SK-N-SH (cell line): ENCODE data around the gene SMPD1. TPM values are rescaled to one million over a fixed set of nuclear protein-coding genes. Genes with fewer than 3 reads are reported as not detected.

Source experiments
- CTCF ChIA-PET: fragments of 300-600, 350-600 bp; formaldehyde crosslinking; extraction: SDS; loops from one replicate; lab custom pipeline; 2021; lab: Yijun Ruan, JAX
- POLR2A ChIA-PET: fragments of 350-600 bp; sonication (Branson Sonifier 250); formaldehyde crosslinking; extraction: SDS; loops from one replicate; lab custom pipeline; 2020; ENCODE audit warnings: antibody characterized with exemption, inconsistent platforms; lab: Yijun Ruan, JAX
- DNase-seq: peaks from one replicate; pipeline ENCODE4 v3.0.0; 2012
- H2AFZ ChIP-seq: fragments of 200-600 bp; sonication (generic); 2 replicates; pipeline ENCODE4 v1.8.1; 2016; ENCODE audit warnings: antibody characterized with exemption, mild to moderate bottlenecking, low read depth
- H3F3A ChIP-seq: fragments of 200-600 bp; sonication (generic); replicated peaks from 2 replicates; pipeline ENCODE3; 2016; ENCODE audit warnings: antibody characterized with exemption, mild to moderate bottlenecking; ENCODE audit not compliant: insufficient read depth
- H3K27ac ChIP-seq, 2 experiments: fragments of 200-500 bp in 1 of 2; fragments of 200-600 bp in 1 of 2; sonication (Bioruptor generic) in 1 of 2; sonication (generic), shearing (Covaris generic) in 1 of 2; 2 replicates each; pipeline versions ENCODE4 v1.5.1 to v1.6.1; 2014 to 2016; ENCODE audit warnings: low read depth in 2 of 2, inconsistent platforms in 1 of 2, low read length in 1 of 2, mild to moderate bottlenecking in 1 of 2, mixed read lengths in 1 of 2
- H3K27me3 ChIP-seq: fragments of 200-600 bp; sonication (generic), shearing (Covaris generic); 2 replicates; pipeline ENCODE4 v1.6.1; 2016; ENCODE audit warnings: mixed run types; ENCODE audit not compliant: insufficient read depth
- H3K36me3 ChIP-seq, 2 experiments: fragments of 200-500 bp in 1 of 2; fragments of 200-600 bp in 1 of 2; sonication (Bioruptor generic) in 1 of 2; sonication (generic) in 1 of 2; replicated peaks in 1 of 2; 2 replicates each; pipeline versions ENCODE3 to v1.5.1; 2014 to 2016; ENCODE audit warnings: low read length in 1 of 2, mild to moderate bottlenecking in 1 of 2; ENCODE audit not compliant: insufficient read depth in 2 of 2, control insufficient read depth in 1 of 2
- H3K4me1 ChIP-seq, 2 experiments: fragments of 200-500 bp in 1 of 2; fragments of 200-600 bp in 1 of 2; sonication (Bioruptor generic) in 1 of 2; sonication (generic), shearing (Covaris generic) in 1 of 2; 2 replicates each; pipeline versions ENCODE4 v1.5.1 to v1.6.1; 2014 to 2016; ENCODE audit warnings: low read depth in 1 of 2, low read length in 1 of 2, mixed run types in 1 of 2; ENCODE audit not compliant: insufficient read depth in 2 of 2, control insufficient read depth in 1 of 2
- H3K4me2 ChIP-seq: fragments of 200-600 bp; sonication (generic), shearing (Covaris generic); 2 replicates; pipeline ENCODE4 v1.6.1; 2017; ENCODE audit warnings: mixed run types
- H3K4me3 ChIP-seq, 2 experiments: fragments of 200-500 bp in 1 of 2; fragments of 200-600 bp in 1 of 2; sonication (Bioruptor generic) in 1 of 2; sonication (generic), shearing (Covaris generic) in 1 of 2; 2 replicates each; pipeline versions ENCODE4 v1.5.1 to v1.8.1; 2014 to 2016; ENCODE audit warnings: low read depth in 2 of 2, inconsistent platforms in 1 of 2, low read length in 1 of 2, mild to moderate bottlenecking in 1 of 2, mixed read lengths in 1 of 2, moderate library complexity in 1 of 2
- H3K79me2 ChIP-seq: fragments of 200-600 bp; sonication (generic); 2 replicates; pipeline ENCODE4 v1.8.1; 2017; ENCODE audit warnings: mild to moderate bottlenecking; ENCODE audit not compliant: insufficient read depth
- H3K9ac ChIP-seq: fragments of 200-600 bp; sonication (generic); 2 replicates; pipeline ENCODE4 v1.6.1; 2017; ENCODE audit warnings: mixed run types
- H3K9me2 ChIP-seq: fragments of 200-600 bp; sonication (generic); 2 replicates; pipeline ENCODE4 v1.6.1; 2017; ENCODE audit warnings: mixed run types
- H3K9me3 ChIP-seq: fragments of 200-600 bp; sonication (generic); 2 replicates; pipeline ENCODE4 v1.6.1; 2017; ENCODE audit warnings: mixed run types, mild to moderate bottlenecking, moderate library complexity
- H4K20me1 ChIP-seq: fragments of 200-600 bp; sonication (generic); 2 replicates; pipeline ENCODE4 v1.6.1; 2017; ENCODE audit warnings: mild to moderate bottlenecking, mixed run types; ENCODE audit not compliant: insufficient read depth
- ELF1 ChIP-seq: IDR thresholded peaks from 2 replicates; pipeline ENCODE4 v1.4.0; 2012
- FOXJ3 ChIP-seq: sonication (generic); formaldehyde crosslinking; IDR thresholded peaks from 2 replicates; pipeline ENCODE4 v1.5.1; 2020; ENCODE audit warnings: mild to moderate bottlenecking, missing genetic modification reagents
- FOXM1 ChIP-seq: IDR thresholded peaks from 2 replicates; pipeline ENCODE4 v1.4.0; 2012; ENCODE audit warnings: low read depth, mild to moderate bottlenecking
- GABPA ChIP-seq: IDR thresholded peaks from 2 replicates; pipeline ENCODE4 v1.4.0; 2012; ENCODE audit warnings: low read depth, mild to moderate bottlenecking
- GATA2 ChIP-seq: sonication (generic); formaldehyde crosslinking; IDR thresholded peaks from 2 replicates; pipeline ENCODE4 v1.5.0; 2020; ENCODE audit warnings: mild to moderate bottlenecking, missing genetic modification reagents
- JUND ChIP-seq: IDR thresholded peaks from 2 replicates; pipeline ENCODE4 v1.4.0; 2012
- MEF2A ChIP-seq: IDR thresholded peaks from 2 replicates; pipeline ENCODE4 v1.4.0; 2012; ENCODE audit warnings: low read depth, borderline replicate concordance
- MXI1 ChIP-seq: IDR thresholded peaks from 2 replicates; pipeline ENCODE4 v1.6.1; 2012; ENCODE audit warnings: mild to moderate bottlenecking, low read depth, low read length, improper control_type of control experiment
- NFIC ChIP-seq: IDR thresholded peaks from 2 replicates; pipeline ENCODE4 v1.4.0; 2012; ENCODE audit warnings: borderline replicate concordance
- NRF1 ChIP-seq: IDR thresholded peaks from 2 replicates; pipeline ENCODE4 v1.6.1; 2012; ENCODE audit warnings: low read depth, mild to moderate bottlenecking, low read length
- RAD21 ChIP-seq: IDR thresholded peaks from 2 replicates; pipeline ENCODE4 v1.6.1; 2012; ENCODE audit warnings: mild to moderate bottlenecking, low read length
- RFX5 ChIP-seq: IDR thresholded peaks from 2 replicates; pipeline ENCODE4 v1.6.1; 2012; ENCODE audit warnings: mild to moderate bottlenecking, improper control_type of control experiment, low read length
- RXRA ChIP-seq: IDR thresholded peaks from 2 replicates; pipeline ENCODE4 v1.4.0; 2012; ENCODE audit warnings: low read depth, mild to moderate bottlenecking, borderline replicate concordance
- SIN3A ChIP-seq: IDR thresholded peaks from 2 replicates; pipeline ENCODE4 v1.6.1; 2012; ENCODE audit warnings: low read depth, mild to moderate bottlenecking, low read length, moderate library complexity, borderline replicate concordance
- SMC3 ChIP-seq: IDR thresholded peaks from 2 replicates; pipeline ENCODE4 v1.6.1; 2012; ENCODE audit warnings: low read depth, low read length, improper control_type of control experiment
- YY1 ChIP-seq: IDR thresholded peaks from 2 replicates; pipeline ENCODE4 v1.4.0; 2012; ENCODE audit warnings: low read depth, mild to moderate bottlenecking
- WGBS: methylation state at CpG from one replicate; pipeline ENCODE4 v1.1.6; 2017; ENCODE audit warnings: low lambda C conversion rate; 5-methylcytosine and 5-hydroxymethylcytosine counted together
- polyA plus RNA-seq, 3 experiments: library from polyadenylated mRNA; depleted of rRNA; stranded (reverse); fragments of >200 nt; gene quantifications; 2 replicates each; pipeline ENCODE4 v1.2.3, GENCODE V29; 2012
- TF ChIP-seq, protein P1 (sequence below): IDR thresholded peaks from 2 replicates; pipeline ENCODE4 v1.4.0; 2012; ENCODE audit warnings: low read depth, borderline replicate concordance
- TF ChIP-seq, protein P2 (sequence below): fragments of 150-350 bp; IDR thresholded peaks from 2 replicates; pipeline ENCODE4 v1.6.1; 2016; ENCODE audit warnings: mild to moderate bottlenecking, low read depth, low read length

Gene SMPD1
- polyA plus RNA-seq, 1 of the 3 experiments (the other 2 are of a cell fraction), result 69.2 TPM

DNA sequence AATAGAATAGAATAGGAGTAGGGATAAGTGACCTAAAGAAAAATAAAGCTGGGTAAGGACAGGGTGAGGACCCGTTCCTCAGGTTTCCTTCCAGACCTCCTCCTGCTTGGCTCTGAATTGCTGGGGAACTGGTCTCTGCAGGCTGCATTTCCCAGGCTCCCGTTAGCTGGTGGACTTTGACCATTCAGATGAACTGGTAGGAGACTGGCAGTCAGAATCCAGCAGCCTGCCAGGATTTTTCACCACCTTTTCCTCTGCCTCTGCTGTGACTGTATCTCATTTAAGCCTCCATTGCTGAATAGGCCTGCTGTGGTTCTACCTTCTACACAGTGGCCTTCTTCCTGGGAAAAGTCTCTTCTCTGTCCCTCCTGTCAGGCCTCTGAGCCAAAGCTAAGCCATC lies 24.6 kb upstream of the SMPD1 start (continued):
- TF ChIP-seq YY1 (no peak), SIN3A (no peak), GABPA (no peak), FOXM1 (no peak), MEF2A (no peak), RAD21 (no peak), JUND (no peak), NFIC (no peak), RXRA (no peak), SMC3 (no peak)
- TF ChIP-seq, protein P1, sequence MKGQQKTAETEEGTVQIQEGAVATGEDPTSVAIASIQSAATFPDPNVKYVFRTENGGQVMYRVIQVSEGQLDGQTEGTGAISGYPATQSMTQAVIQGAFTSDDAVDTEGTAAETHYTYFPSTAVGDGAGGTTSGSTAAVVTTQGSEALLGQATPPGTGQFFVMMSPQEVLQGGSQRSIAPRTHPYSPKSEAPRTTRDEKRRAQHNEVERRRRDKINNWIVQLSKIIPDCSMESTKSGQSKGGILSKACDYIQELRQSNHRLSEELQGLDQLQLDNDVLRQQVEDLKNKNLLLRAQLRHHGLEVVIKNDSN, result no peak

DNA sequence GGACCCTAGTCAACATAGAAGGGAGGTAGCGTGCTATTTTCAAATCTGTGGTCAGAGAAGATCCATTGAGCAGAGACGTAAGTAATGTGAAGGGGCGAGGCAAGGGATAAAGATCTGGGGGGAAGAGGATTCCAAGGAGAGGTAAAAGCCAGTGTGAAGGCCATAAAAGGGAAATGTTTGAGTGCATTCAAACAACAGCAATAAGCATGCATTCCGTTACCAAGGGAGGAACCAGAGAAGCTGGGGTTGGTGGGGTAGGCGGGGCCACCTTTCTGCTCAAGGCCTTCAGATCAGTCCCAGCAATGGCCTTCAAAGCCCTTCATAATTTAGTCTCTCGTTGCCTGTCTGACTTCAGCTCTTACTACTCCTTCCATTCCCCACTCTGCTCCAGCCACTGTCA lies 18.4 kb upstream of the SMPD1 start:
- Histone ChIP-seq H3K4me1 (no peaks in the 10 kb centered on the region), H3K9ac (no peak overlapping the region), H3K27ac (no peak overlapping the region), H4K20me1 (no peaks in the 10 kb centered on the region), H3K9me2 (no peaks in the 10 kb centered on the region), H3F3A (no peaks in the 10 kb centered on the region), H3K9me3 (no peaks in the 10 kb centered on the region), H3K4me2 (no peak overlapping the region), H3K27me3 (no peaks in the 10 kb centered on the region; the same call in 1 of the 2 replicates)
- DNase-seq, result no peak
- CTCF ChIA-PET, result interaction anchor here (1.1 to 14.2 kb wide), 4 partner anchors 9 to 72 kb away, joined by 3 to 360 read pairs (median 21); partner anchors contain the start of gene HPX
- 66% methylated on average over 6 of the region's 6 CpGs for WGBS
- TF ChIP-seq GABPA (no peak), SIN3A (no peak), RFX5 (no peak), MXI1 (no peak), NRF1 (no peak), ELF1 (no peak), FOXJ3 (no peak), GATA2 (CRISPR knock-in tag) (no peak)
- TF ChIP-seq, protein P2, sequence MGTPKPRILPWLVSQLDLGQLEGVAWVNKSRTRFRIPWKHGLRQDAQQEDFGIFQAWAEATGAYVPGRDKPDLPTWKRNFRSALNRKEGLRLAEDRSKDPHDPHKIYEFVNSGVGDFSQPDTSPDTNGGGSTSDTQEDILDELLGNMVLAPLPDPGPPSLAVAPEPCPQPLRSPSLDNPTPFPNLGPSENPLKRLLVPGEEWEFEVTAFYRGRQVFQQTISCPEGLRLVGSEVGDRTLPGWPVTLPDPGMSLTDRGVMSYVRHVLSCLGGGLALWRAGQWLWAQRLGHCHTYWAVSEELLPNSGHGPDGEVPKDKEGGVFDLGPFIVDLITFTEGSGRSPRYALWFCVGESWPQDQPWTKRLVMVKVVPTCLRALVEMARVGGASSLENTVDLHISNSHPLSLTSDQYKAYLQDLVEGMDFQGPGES, result no peak
- TF ChIP-seq, all 33 proteins: peak for 0
- Histone ChIP-seq H3K36me3 (no peaks in the 10 kb centered on the region), H2AFZ (no peak overlapping the region), H3K4me3 (no peak overlapping the region), H3K79me2 (no peaks in the 10 kb centered on the region)
- POLR2A ChIA-PET, result no interaction called here
